Activated naive CD4-positive, alpha-beta T cell (primary cell): ENCODE data around the gene POFUT1.

Source experiments
- DNase-seq, 4 experiments: peaks; one replicate each; lab custom pipeline; 2025; lab: John Stamatoyannopoulos, UW

The POFUT1 gene

GRCh38 chr20:32277361-32278198, 69.9 kb downstream of the POFUT1 start, which contains the start of gene KIF3B:
TSS of gene KIF3B (plus strand) at chr20:32277651. CDS start at chr20:32309778, 32,127 bp downstream.
- DNase-seq: peak; percentile 58 to 74 (median 69)

GRCh38 chr20:32278199-32278643, 70.5 kb downstream of the POFUT1 start:
- DNase-seq: no peak

GRCh38 chr20:32281711-32282110, 74.0 kb downstream of the POFUT1 start:
- no peak for DNase-seq

GRCh38 chr20:32282461-32282860, 74.8 kb downstream of the POFUT1 start:
- DNase-seq: no peak

- DNase-seq: no peak
Measured at GRCh38 chr20:32285082-32285620, 77.5 kb downstream of the POFUT1 start.

- no peak for DNase-seq
Measured at GRCh38 chr20:32285621-32286371, 78.1 kb downstream of the POFUT1 start.

GRCh38 chr20:32287231-32287638, 79.6 kb downstream of the POFUT1 start:
- DNase-seq: no peak
